NCI-H1105 treated with DMSO at 0.1 percent for 48 hours (cell line): ENCODE results near the gene BATF2.

Experiments used
- DNase-seq: peaks from one replicate; lab custom pipeline; 2025; lab: John Stamatoyannopoulos, UW

BATF2 gene

DNA sequence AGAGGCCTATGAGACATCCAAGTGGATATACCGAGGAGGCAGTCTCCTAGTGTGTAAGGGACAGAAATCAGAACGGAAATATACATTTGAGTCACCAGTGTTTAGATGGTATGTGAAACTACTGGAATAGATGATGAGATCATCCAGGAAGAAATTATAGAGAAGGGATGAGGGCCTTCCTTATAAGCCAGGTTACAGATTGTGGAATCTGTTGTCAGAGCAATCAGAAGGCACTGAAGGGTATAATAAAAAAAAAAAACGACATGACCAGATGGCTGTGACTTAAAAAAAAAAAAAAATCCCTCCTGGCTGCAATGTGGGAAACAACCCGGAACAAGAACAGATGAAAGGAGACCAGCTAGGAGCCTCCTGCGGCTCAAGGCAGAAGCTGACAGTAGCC is 27.6 kb downstream of the BATF2 start:
- DNase-seq: no peak

DNA sequence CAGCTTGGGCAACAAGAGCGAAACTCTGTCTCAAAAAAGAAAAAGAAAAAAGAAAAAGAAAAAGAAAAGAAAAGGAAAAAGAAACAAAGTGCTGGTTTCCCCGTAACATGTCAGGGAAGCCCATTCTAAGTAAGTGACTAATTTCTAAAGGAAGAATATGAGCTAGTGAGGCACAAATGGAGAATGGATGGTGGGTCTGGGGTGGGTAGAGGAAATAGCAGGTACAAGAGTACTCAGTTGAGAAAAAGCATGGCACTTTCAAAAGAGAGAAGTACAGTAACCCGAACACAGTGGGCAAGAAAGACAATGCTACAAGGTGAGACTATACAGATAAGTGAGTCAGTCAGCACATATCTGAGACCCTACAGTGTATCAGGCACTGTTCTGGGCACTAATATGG is 29.4 kb downstream of the BATF2 start:
- no peak for DNase-seq

DNA sequence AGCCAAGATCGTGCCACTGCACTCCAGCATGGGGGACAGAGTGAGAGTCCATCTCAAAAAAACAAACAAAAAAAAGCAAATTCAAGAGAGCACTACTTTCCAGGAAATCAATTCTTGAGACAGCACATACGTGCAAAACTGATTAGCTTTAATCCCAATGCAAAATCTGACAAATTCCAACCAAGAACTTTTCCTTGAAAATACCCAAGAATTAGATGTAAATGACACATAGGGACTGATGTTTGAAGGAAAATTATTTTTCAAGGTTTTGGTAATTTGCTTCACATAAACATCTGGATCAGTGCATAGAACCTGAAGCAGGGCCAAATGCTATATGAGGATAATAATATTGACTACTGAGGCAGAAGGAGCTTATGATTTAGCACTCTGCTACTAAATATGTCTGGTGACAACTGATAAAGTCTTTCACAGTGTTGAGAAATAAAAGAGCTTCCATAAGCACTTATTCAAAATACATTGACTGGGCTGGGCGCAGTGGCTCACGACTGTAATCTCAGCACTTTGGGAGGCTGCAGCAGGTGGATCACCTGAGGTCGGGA is 33.6 kb downstream of the BATF2 start:
- DNase-seq: no peak

DNA sequence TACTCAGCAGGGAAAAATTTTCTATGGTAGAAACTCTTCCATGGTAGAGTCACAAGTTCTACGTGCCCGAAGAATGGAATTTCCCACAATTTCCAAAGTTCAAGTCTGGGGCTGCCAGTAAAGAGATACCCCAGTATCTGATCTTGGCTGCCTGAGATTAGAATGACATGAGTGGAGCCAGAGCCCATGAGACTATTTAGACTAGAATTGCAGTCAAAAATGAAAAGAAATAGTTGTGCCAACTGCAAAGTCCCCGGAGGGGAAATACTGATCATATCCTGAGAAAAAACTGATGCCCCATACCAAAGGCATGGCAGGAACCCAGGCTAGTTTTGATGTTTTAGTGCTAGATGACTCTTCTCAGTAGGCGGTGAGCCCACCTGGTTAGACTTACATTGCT is 36.1 kb downstream of the BATF2 start:
- DNase-seq: no peak

DNA sequence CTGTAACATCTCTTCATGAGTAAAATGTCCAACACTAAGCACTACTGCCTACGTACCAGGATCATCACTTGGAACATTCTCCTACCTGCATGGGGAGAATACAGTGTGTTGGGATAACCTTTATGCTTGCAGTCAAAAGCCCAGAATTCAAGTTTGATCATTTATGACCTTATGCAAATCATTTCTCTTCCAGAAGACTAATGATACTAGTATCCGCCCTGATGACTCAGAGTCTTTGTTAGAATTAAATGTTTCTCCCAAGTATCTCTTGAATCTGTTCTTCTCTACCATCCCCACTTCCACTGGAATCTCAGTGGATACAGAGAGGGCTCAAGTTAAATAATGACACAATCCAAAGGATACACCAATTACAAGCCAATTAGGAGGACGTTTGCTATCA is 37.3 kb downstream of the BATF2 start:
- no peak for DNase-seq

DNA sequence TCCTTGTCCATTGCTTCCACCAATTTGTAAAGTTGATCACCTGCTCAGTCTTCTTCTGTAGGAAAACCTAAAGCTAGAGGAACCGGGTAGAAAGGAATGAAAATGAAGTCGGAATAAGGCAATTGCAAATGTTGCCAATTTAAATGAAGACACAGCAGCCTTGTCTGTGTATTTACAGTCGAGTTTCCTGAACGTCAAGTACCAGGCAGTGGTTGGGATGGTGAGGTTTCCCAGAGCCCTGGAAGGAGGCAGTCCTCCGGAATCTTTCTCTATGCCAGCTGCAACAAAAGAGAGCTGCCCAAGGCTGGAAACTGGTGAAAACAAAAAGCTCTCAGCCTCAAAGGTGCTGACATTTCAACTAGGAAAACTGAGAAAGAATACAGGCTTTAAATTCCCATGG is 42.6 kb downstream of the BATF2 start:
- no peak for DNase-seq

DNA sequence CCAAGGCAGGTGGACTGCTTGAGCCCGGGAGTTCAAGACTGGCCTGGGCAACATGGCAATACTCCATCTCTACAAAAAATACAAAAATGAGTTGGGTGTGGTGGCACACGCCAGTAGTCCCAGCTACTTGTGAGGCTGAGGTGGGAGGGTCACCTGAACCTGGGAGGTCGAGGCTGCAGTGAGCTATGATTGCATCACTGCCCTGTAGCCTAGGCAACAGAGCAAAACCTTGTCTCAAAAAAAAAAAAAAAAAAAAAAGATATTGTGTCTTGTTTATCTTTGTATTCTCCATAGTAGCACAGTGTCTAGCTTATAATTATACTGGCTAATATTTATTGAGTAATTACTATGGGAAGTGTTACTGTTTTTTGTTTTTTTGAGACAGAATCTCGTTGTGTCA is 45.2 kb downstream of the BATF2 start:
- DNase-seq: no peak

DNA sequence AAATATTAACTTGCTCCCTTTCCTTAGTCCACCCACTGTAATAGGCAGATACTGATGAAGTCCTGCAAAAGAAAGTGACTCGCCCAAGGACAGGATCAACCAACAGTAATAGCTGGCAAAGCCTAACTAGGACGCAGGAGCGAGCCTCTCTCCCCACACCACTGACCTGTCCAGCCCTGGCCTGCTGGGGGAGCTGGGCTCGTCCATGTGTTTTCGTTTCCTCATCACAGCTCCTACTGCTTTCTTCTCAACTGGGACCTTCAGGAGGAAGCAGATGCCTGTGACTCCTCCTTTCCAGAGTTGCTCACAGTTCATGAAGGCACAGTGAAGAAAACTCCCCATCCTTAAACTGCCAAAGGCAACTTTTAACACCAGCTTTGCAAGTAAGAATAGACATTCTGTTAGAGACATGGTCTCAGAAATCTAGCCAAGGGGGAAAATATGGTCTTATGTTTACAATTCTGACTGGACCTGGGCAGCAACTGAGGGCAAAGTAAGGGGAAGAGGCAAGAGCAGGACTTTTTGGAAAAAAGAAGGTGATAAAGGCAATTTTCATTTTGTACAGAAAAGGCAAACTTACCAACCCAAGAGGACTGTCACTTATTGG is 49.5 kb downstream of the BATF2 start:
- no peak for DNase-seq
